NCI-H510A (cell line): ENCODE data around the gene CARNS1.

Experiments used
- DNase-seq: peaks from one replicate; lab custom pipeline; 2025; lab: John Stamatoyannopoulos, UW

CARNS1 gene

DNA sequence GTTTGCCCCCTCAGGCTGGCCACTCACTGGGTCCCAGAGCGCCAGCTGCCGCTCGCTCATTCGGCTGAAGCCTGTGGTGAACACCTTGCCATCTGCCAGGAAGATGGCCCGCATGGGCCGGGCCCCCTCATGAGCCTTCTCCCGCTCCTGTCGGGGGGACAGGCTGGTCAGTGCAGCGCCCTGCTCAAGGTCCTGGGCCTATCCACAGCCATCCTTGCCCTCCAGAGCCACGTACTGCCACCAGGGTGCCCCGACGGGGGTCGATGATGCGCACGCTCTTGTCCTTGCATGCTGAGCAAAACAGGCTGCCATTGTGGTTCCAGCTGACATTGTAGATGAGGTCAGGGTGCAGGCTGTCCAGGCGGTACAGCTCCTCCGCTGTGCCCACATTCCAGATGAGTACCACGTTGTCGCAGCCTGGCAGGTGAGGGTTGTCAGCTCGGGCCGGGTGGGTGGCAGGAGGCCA is 25.7 kb downstream of the CARNS1 start:
- DNase-seq = no peak

DNA sequence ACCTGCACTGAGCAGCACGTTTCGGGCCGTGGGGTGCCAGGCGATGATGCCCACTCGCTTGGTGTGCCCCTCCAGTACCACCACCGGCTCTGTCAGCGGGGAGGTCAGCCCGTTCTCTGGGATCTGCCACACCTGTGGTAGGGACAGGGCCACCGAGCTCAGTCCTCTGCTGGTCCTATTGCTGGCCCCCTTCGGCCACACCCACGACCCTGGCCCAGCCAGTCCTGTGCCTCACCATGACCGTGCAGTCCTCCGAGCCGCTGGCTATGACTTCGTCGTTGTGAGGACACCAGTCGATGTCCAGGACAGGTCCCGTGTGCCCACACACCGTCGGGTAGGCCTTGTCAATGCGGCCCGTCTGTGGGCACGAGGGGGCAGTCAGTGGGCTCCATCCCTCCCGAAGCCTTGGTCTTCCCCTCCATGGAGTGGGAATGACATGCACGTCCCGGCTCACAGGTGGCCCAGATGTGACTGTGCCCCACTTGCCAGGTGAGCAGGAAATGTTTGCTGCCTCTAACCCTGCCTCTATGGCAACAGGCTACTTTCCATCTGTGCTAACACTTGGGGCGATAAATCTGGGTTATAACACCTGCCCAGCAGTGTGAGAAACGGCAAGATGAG is 26.4 kb downstream of the CARNS1 start:
- DNase-seq = no peak

DNA sequence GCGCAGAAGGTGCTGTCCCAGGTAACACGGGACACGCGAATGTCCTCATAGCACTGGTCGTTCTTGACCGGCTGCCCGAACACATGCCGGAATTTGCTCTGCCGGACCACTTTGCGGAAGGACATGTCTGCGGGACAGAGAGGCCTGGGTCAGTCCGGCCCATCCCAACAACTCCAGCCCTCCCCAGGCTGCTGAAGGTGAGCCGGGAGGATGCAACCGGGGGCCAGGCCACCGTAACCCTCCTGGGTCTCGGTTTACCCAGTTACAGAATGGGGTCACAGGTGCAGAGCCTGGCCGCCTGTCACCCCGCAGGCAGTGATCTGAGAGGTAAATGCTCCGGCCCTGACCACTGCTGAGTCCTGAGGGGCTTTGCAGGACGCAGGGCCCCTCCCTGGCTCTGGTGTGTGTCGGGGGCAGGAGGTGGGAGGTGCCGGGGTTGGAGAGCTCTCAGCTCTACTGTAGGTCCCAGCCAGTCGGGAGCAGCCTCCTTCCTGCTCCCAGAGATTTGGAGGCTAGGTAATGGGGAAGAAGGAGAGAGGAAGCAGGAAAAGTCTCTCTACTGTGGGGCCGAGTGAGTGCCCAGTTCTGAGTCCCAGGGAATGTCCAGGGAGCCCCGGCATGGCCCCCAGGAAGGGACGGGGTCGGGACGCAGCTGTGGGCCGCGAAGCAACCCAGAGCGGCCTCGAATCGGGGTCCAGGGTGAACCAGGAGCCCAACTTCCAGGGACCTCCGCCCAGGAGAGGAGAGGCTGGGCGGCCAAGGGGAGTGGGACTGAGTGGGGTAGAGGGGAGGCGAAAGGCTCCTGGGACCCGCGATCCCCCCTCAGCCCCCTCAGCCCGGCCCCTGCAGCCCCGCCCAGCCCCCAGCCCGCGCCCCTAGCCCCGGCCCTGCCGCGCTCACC is 27.3 kb downstream of the CARNS1 start:
- DNase-seq = no peak

DNA sequence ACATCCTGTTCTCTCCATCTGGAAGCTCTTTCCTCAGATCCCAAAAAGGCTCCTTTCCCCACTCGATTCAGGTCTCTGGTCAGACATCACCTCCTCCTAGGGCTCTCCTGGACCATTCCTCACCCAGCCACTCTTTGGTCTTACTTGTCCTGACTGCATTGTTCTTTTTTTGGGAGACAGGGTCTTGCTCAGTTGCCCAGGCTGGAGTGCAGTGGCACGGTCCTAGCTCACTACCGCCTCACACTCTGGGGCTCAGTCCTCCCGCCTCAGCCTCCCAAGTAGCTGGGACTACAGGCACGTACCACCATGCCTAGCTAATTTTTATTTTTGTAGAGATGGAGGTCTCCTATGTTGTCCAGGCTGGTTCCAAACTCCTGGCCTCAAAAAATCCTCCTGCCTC is 30.0 kb downstream of the CARNS1 start:
- no peak for DNase-seq

DNA sequence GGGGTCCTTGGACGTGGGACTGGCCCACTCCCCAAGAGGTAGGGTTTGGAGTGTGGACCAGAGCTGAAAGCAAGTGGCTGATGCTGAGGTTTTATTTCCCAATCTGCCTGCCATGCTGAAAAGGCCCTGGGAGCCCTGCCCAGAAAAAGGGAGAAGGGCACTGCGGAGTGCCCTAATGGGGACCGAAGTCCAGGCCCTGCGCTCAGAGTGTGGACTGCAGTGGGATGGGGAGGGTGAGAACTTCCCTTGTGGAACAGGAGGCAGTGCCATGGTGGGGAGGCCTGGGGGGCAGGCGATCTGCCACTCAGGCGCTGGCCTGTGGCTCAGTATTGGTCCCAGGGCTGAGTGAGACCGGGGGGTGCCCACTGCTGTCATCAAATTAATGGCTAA is 32.7 kb downstream of the CARNS1 start:
- DNase-seq = no peak

DNA sequence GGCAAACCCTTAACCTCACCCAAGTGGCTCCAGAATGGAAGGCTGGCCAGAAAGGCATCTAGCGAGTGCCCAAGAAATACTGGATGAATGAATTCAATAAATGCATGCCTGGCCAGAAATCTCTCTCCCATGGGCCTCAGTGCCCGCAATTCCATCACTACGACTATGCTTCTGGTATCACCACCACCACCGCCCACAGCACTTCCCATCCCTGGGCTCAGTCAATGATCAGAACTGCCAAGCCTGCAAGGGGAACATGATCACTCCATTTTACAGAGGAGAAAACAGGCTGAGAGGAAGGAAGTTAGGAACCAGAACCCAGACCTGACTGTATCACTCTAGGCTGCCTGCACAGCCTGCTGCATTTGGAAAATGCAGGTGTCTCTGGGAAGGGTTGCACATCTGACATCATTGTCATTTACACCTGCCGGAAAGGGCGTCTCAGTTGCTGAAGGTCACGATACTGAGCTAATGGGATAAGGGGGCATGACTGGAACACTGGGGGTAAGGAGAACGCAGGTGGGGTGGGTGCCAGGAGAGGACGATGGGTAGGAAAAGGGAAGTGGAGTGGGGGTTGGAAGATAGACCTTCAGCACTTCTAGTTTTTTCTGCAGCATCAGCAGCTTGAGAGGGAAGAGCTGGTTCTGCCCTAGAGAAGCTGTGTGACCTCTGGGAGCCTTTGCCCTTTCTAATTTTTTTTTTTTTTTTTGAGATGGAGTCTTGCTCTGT is 33.8 kb downstream of the CARNS1 start:
- peak; percentile 53 for DNase-seq

DNA sequence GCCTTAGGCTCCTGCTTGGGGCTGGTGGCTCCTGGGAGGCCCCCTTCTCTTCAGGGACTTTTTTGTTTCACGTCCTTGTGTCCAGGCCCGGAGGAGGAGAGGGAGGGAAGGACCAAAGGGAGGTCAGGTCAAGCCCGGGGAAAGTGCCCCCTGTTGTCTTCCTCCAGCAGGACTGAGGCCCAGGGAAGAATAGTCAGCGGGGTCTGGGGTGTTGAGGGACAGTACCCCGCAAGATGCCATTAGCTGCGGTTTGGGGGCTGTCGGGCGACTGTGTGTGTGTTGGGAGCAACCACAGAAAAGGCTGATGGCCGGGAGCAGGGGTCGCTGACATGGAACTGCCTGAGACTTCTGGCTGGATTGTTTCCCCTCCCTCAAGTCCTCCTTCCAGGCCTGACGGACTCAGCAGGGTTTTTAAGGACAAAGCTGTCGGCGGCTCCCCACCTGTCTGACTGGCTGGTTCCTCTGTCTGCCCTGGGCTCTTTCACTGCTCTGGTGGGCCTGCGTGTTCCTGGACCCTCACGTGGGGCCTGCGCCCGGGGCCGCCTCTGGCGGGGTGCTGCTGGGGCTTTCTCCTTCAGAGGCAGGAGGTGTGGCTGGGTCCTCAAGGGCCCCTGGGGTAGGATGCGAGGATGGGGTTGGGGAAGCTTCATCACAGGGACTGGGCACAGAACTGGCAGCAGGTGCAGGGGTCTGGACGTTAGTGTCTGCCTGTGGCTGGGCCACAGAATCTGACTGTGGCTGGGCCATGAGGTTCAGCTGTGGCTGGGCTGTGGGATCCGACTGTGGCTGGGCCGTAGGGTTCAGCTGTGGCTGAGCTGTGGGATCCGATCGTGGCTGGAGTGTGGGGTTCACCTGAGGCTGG is 35.5 kb downstream of the CARNS1 start:
- DNase-seq = no peak

DNA sequence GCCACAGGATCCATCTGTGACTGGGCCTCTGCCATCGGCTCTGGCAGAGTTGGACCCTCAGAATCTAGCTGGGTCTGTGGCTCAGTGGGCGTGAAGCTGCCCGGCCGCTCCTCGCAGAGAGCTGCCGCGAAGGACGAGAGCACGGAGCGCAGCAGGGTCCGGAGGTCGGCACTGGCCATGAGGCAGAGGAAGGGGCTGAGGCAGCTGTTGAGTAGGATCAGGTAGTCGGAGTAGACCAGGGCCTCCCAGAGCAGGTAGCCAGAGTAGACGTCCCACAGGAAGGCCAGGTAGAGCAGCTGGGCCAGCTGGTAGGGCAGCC is 36.1 kb downstream of the CARNS1 start:
- no peak for DNase-seq

DNA sequence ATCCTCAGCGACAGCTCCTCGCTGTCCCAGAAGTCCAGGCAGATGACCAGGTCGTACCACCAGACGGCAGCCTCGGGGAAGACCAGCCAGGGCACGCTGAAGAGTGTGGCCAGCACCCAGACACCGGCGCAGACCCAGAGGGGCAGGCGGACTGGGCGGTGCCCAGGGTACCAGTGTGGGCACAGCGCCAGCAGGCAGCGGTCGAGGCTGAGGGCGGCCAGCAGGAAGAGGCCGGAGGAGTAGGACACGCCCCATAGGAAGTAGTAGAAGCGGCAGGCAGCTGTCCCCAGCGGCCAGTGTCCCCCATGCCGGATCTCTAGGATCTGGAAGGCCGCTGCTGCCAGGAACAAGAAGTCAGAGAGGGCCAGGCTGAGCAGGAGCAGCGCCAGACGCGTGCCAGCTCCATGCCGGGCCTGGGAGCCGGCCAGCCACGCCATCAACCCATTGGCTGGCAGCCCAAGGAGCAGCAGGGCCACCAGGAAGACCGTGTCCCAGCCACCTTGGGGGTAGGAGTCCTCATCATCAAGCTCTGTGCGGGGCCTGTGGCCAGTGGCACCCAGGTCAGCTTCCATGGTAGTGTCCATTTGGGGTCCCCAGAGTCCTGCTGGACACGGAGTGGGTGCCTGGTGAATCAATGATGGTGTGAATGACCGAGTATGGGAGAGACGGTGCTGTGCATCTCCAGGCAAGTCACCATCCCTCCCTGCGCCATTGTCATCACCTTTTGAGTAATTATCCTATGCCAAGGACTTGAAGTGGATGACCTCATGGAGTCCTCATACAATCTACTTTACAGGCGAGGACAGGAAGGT is 36.9 kb downstream of the CARNS1 start, which contains the start of gene GPR152:
TSS of gene GPR152 (minus strand) at position 589 of the 812 bp plus-strand sequence. CDS start at position 584, 5 bp downstream.
- DNase-seq = no peak

DNA sequence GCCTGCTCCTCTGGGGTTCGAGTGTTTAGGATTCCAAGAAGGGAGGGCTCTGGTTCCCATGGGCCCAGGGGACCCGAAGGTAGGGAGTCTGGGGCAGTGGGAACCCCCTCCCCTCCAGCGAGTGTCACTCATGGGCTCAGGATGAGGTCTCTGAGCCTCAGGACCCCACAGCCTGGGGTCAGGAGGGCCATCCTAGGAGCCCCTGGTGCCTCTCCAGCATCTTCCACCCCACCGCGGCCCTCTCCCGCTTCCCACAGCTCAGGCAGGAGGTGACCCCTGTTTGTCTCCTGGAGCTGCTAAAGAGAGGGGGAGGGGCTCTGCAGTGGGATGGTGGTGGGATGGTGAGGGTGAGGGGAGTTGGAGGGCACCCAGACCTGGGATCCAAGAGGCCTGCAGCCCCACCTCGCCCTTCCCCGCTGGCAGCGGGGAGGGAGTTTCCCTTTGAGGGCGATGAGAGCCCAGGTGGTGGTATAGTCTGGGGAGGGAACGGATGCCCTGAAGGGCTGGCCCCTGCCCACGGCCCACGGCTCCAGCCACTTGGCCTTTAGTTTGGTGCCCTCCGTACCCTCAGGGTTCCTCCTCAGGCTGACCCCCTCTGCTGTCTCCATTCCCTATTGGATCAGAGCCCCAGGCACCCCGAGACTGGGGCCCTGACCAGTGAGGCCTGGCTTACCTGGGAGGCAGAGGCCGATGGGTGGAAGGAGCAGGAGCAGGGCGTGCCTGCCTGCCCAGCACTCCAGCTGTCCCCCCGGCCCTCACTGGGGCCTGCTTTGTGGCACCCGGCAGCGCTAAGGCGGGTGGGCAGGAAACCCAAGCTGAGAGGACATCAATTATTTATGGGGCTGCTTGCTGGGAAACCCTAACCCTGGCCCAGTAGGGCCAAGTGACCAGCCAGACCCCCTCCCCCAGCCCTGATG is 38.6 kb downstream of the CARNS1 start:
- DNase-seq = no peak

DNA sequence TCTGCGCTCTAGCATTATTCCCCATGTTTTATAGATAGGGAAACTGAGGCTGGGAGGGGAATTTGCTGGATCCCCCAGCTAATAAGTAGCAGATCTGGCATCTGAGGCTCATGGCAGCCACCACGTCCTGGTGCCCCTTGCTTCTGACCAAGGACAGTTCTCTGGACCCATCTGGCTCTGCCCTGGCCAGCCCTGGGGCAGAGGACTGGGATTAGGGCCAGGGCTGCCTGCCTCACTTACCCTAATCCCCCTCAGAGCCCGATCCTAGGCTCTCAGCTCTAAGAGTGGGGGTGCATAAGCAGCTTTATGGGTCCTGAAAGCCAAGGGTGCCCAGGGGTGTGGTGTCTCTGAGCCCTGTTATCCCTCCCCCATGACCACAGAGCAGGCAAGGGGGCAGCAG is 39.6 kb downstream of the CARNS1 start, which contains the start of gene CABP4:
TSS of gene CABP4 (plus strand) at position 301 of the 400 bp plus-strand sequence. CDS start at position 371, 70 bp downstream.
- DNase-seq = no peak

DNA sequence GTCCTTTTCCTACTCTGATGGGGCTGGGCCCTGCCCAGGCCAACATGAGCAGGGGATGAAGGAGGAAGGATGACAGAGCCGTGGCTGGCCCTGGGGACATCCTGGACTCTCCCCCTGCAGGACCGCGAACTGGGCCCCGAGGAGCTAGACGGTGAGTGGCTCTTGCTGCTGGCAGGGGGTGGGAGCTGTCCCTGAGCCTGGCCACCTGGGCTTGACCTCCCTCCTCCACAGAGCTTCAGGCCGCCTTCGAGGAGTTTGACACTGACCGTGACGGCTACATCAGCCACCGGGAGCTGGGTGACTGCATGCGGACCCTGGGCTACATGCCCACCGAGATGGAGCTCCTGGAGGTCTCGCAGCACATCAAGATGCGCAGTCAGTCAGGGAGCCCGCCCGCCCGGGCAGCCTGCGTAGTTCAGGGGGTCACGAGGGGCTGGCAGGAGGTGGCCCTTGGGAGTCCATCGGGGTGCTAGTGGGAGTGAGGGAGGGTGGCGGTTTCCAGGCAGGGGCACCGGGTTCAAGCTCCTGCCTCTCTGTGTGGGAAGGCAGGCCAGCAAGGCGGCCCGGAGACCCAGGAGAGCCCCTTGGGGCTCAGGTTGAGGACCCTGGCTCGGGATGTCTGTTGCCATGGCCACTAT is 40.7 kb downstream of the CARNS1 start:
- no peak for DNase-seq

DNA sequence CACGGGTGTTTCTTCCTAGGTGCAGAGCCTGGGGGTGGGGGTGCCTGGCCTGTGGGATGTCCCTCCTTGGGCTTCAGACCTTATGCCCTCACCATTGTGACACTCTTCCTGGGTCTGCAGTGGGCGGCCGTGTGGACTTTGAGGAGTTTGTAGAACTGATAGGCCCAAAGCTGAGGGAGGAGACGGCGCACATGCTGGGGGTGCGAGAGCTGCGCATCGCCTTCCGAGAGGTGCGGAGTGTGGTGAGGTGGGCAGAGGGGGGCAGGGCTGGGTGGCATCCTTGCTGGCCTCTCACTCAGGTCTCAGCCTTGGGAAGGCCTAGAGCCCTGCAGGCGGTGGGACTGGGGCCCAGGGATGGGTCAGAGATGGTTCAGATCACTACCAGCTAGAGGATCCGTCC is 42.0 kb downstream of the CARNS1 start:
- DNase-seq = no peak

DNA sequence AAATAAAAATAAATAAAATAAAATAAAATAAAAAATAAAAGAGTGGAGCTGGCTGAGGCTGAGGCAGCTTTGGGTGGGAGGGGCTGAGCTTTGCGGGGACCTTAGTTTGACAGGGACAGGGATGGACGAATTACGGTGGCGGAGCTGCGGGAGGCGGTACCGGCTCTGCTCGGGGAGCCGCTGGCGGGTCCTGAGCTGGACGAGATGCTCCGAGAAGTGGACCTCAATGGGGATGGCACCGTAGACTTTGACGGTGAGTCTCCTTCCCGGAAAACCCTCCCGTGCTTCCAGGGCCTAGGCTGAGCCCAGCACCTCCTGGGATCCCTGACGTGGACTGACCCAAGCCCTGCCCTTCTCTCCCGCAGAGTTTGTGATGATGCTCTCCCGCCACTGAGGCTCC is 42.8 kb downstream of the CARNS1 start:
- no peak for DNase-seq

DNA sequence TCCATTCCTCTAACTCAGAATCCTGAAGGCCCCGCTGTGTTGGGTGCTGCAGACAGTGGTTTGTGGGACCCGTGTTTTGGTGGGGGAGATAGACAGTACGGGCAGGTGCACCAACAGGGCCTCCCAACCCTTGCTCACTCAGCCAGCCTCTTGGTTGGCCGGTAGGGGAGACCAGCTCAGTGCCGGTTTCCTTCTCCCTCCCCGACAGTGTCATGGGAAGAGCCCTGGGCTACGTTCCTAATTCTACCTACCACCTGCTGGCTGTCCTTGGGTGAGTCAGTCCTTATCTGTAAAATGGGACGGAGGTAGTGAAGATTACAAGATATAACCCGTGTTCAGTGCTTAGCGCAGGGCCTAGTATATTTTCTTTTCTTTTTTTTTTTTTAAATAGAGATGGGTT is 47.7 kb downstream of the CARNS1 start:
- no peak for DNase-seq

DNA sequence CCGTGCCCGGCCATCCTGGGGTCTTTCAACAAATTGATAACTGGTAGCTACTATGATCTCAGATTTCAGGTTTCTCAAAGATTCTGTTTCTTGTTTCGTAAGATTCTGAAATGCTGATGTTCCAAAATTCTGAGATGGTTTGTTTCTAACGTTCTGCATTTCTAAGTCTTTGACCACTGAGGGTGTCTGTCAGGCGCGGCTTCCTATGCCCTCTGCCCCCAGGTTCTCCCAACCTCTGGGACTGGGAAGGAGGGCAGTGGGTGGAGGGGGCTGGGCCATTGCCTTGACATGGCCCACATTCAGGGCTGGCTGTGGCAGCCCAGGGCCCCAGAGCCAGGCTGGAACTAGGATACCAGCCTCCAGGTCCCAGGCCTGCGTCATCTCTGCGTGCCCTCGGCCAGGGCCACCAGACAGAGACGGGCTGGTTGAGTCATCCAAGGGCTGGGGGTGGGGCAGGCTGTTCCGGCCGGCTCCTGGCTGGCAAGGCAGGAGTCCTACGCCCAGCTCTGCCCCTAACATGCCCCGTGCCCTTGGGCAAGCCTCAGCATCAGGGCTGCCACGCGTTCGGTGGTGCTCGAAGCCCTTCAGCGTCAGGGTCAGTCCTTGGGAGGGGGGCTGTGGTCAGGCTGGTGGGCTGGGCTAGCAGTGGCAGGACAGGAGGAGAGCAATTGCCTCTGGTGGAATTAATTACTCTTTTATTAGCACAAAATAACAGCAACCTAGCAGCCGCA is 48.4 kb downstream of the CARNS1 start:
- no peak for DNase-seq

DNA sequence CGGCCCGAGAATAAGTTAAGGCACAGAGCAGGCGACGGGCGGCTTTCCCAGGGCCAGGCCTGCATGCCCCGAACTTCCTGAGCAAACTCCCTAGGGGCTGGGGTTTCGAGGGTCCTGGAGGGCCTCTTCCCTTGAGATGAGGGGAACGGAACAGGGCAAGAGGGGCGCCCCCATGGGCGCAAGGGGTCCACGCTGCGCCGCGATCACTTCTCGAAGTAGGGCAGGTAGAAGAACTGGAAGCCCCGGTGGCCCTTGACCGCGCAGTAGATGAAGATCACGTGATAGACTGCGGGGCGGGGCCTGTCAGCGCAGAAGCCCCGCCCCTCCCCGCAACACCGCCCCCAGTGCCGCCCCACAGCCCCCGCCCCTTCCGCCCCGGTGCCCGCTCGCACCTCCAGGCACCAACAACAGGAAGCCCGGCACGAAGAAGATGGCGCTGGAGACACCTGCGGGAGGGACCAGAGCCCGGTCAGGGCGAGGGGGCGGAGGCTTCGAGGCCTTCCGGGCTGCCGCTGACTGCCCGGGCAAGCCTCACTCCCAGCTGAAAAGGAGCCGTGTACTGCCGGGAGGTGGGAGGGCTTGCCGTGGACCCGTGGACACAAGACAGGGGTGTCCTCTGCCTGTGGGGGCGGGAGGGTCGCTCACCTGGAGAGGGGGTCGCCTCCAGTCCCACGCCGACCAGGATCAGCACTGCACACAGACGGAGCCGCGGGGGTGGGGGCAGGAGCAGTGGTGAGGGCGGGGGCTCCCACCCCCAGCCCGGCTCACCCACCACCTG is 49.1 kb downstream of the CARNS1 start:
- DNase-seq = peak; percentile 33

DNA sequence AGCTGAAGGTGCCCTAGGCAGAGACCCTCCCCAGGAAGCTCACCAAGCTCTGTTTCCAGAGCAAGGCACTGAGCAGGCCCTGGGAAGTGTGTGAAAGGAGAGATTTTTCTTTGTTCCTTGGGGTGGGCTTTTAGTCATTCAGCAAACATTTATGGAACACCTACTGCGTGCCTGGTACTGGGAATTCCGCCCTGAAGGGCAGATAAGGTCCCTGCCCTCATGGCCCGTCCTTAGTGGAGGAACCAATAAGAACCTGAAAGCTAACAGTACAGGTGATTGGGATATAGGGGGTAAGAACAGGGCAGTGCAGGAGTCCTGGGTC is 49.7 kb downstream of the CARNS1 start:
- DNase-seq = no peak
